H9 (cell line): ENCODE data around the gene TMEM187. TPM values are rescaled to one million over a fixed set of nuclear protein-coding genes. Genes with fewer than 3 reads are reported as not detected.

Experiments used
- DNase-seq: peaks from one replicate; pipeline ENCODE4 v3.0.0-alpha.2; 2017
- H2AFZ ChIP-seq: one replicate; pipeline ENCODE4 v1.6.1; 2013; ENCODE audit warnings: mild to moderate bottlenecking, low read length, control low read depth, moderate library complexity
- H2AK5ac ChIP-seq: 2 replicates; pipeline ENCODE4 v1.6.1; 2013; ENCODE audit warnings: low read length, control low read depth, mixed read lengths; ENCODE audit not compliant: insufficient read length
- H2BK120ac ChIP-seq: one replicate; pipeline ENCODE4 v1.6.1; 2013; ENCODE audit warnings: low read depth, mild to moderate bottlenecking, low read length, control low read depth, inconsistent platforms; ENCODE audit not compliant: poor library complexity, severe bottlenecking
- H2BK12ac ChIP-seq: 2 replicates; pipeline ENCODE4 v1.6.1; 2013; ENCODE audit warnings: low read length, control low read depth, mixed read lengths, low read depth; ENCODE audit not compliant: insufficient read length
- H2BK15ac ChIP-seq: 2 replicates; pipeline ENCODE4 v1.6.1; 2013; ENCODE audit warnings: low read depth, low read length, control low read depth
- H2BK20ac ChIP-seq: one replicate; pipeline ENCODE4 v1.6.1; 2013; ENCODE audit warnings: low read depth, mild to moderate bottlenecking, low read length, control low read depth, inconsistent platforms; ENCODE audit not compliant: poor library complexity, severe bottlenecking
- H2BK5ac ChIP-seq: 2 replicates; pipeline ENCODE4 v1.6.1; 2013; ENCODE audit warnings: low read length, control low read depth, mixed read lengths; ENCODE audit not compliant: insufficient read length
- H3K14ac ChIP-seq: 2 replicates; pipeline ENCODE4 v1.6.1; 2013; ENCODE audit warnings: low read length, control low read depth; ENCODE audit not compliant: insufficient read depth
- H3K18ac ChIP-seq: 2 replicates; pipeline ENCODE4 v1.6.1; 2013; ENCODE audit warnings: low read depth, mild to moderate bottlenecking, mixed read lengths, low read length, control low read depth; ENCODE audit not compliant: insufficient read length
- H3K23ac ChIP-seq: 2 replicates; pipeline ENCODE4 v1.6.1; 2013; ENCODE audit warnings: low read length, control low read depth, mixed read lengths, low read depth; ENCODE audit not compliant: insufficient read length
- H3K23me2 ChIP-seq: 2 replicates; pipeline ENCODE4 v1.6.1; 2013; ENCODE audit warnings: low read depth, mild to moderate bottlenecking, mixed read lengths, low read length, control low read depth; ENCODE audit not compliant: insufficient read length, poor library complexity, severe bottlenecking
- H3K27ac ChIP-seq: 2 replicates; pipeline ENCODE4 v1.5.1; 2013; ENCODE audit warnings: low read length, control low read depth, mixed read lengths, low read depth; ENCODE audit not compliant: insufficient read length
- H3K27me3 ChIP-seq: 2 replicates; pipeline ENCODE4 v1.6.1; 2013; ENCODE audit warnings: low read length, control low read depth, inconsistent platforms; ENCODE audit not compliant: insufficient read depth
- H3K4ac ChIP-seq: 2 replicates; pipeline ENCODE4 v1.6.1; 2013; ENCODE audit warnings: low read depth, mild to moderate bottlenecking, control low read depth, inconsistent platforms, low read length, moderate library complexity
- H3K4me1 ChIP-seq: 2 replicates; pipeline ENCODE4 v1.6.1; 2013; ENCODE audit warnings: low read length, control low read depth, inconsistent platforms; ENCODE audit not compliant: insufficient read depth
- H3K4me2 ChIP-seq: 2 replicates; pipeline ENCODE4 v1.6.1; 2013; ENCODE audit warnings: low read length, control low read depth, mixed read lengths; ENCODE audit not compliant: insufficient read length, insufficient read depth
- H3K56ac ChIP-seq: 2 replicates; pipeline ENCODE4 v1.6.1; 2013; ENCODE audit warnings: low read depth, mild to moderate bottlenecking, mixed read lengths, low read length, control low read depth; ENCODE audit not compliant: insufficient read length
- H3K79me1 ChIP-seq: 2 replicates; pipeline ENCODE4 v1.6.1; 2013; ENCODE audit warnings: low read depth, mild to moderate bottlenecking, moderate library complexity, low read length, control low read depth, inconsistent platforms; ENCODE audit not compliant: insufficient read depth, poor library complexity, severe bottlenecking
- H3K79me2 ChIP-seq: 2 replicates; pipeline ENCODE4 v1.6.1; 2013; ENCODE audit warnings: low read length, control low read depth, inconsistent platforms; ENCODE audit not compliant: insufficient read depth
- H3K9ac ChIP-seq: 2 replicates; pipeline ENCODE4 v1.6.1; 2013; ENCODE audit warnings: low read length, control low read depth, mixed read lengths; ENCODE audit not compliant: insufficient read length; ENCODE audit errors: extremely low read depth
- H3K9me3 ChIP-seq: one replicate; pipeline ENCODE4 v1.6.1; 2013; ENCODE audit warnings: low read depth, low read length, inconsistent platforms; ENCODE audit not compliant: control insufficient read depth
- H3T11ph ChIP-seq: one replicate; pipeline ENCODE4 v1.6.1; 2013; ENCODE audit warnings: mild to moderate bottlenecking, low read length, control low read depth, inconsistent platforms
- H4K20me1 ChIP-seq: one replicate; pipeline ENCODE4 v1.6.1; 2013; ENCODE audit not compliant: control insufficient read depth, insufficient read length, insufficient read depth
- H4K5ac ChIP-seq: 2 replicates; pipeline ENCODE4 v1.6.1; 2013; ENCODE audit warnings: low read depth, mild to moderate bottlenecking, mixed read lengths, low read length, control low read depth; ENCODE audit not compliant: insufficient read length
- H4K8ac ChIP-seq: replicated peaks from 2 replicates; pipeline ENCODE4 v1.6.1; 2013; ENCODE audit warnings: low read length, control low read depth, mixed read lengths, low read depth; ENCODE audit not compliant: insufficient read length
- H4K91ac ChIP-seq: 2 replicates; pipeline ENCODE4 v1.6.1; 2013; ENCODE audit warnings: low read depth, mild to moderate bottlenecking, moderate library complexity, mixed read lengths, low read length, control low read depth; ENCODE audit not compliant: insufficient read length
- H3K27ac Mint-ChIP-seq, 3 experiments: 2 replicates in 2 of 3; 3 replicates in 1 of 3; pipeline ENCODE4 v1.8.0; 2020 to 2021; ENCODE audit warnings: mixed read lengths in 3 of 3, mild to moderate bottlenecking in 1 of 3, moderate library complexity in 1 of 3
- H3K27me3 Mint-ChIP-seq: 2 replicates; pipeline ENCODE4 v1.8.0; 2021; ENCODE audit warnings: low read depth, mild to moderate bottlenecking, moderate library complexity, mixed read lengths
- H3K36me3 Mint-ChIP-seq, 3 experiments: 2 replicates in 2 of 3; 3 replicates in 1 of 3; pipeline ENCODE4 v1.8.0; 2020 to 2021; ENCODE audit warnings: low read depth in 3 of 3, mixed read lengths in 3 of 3; ENCODE audit not compliant: insufficient read depth in 1 of 3
- H3K4me1 Mint-ChIP-seq, 2 experiments: 2 replicates each; pipeline ENCODE4 v1.8.0; 2020; ENCODE audit warnings: mixed read lengths in 2 of 2
- H3K4me3 Mint-ChIP-seq, 2 experiments: 2 replicates in 1 of 2; 3 replicates in 1 of 2; pipeline ENCODE4 v1.8.0; 2020 to 2021; ENCODE audit warnings: mild to moderate bottlenecking in 2 of 2, mixed read lengths in 2 of 2, moderate library complexity in 1 of 2
- H3K9me3 Mint-ChIP-seq, 2 experiments: 2 replicates in 1 of 2; 3 replicates in 1 of 2; pipeline ENCODE4 v1.8.0; 2020; ENCODE audit warnings: mild to moderate bottlenecking in 2 of 2, mixed read lengths in 2 of 2, moderate library complexity in 1 of 2
- WGBS: extraction: QIAGEN DNeasy Blood & Tissue Kit; methylation state at CpG from one replicate; pipeline ENCODE4 v1.1.7; 2013; ENCODE audit warnings: missing lambda C conversion rate, low lambda C conversion rate, mixed read lengths; ENCODE audit not compliant: insufficient read length; ENCODE audit errors: extremely low coverage; 5-methylcytosine and 5-hydroxymethylcytosine counted together
- total RNA-seq: library from RNA; stranded (reverse); gene quantifications from 2 replicates; pipeline ENCODE4 v1.2.1, GENCODE V29; 2021
- TF ChIP-seq, protein P1 (sequence below): fragments of 200-600 bp; sonication (generic); conservative IDR thresholded peaks from 3 replicates; pipeline ENCODE4 v1.8.0; 2021; ENCODE audit warnings: antibody characterized with exemption, mild to moderate bottlenecking

Gene TMEM187
- total RNA-seq, 1 experiment from 2014 or later, result 2.7 TPM

DNA sequence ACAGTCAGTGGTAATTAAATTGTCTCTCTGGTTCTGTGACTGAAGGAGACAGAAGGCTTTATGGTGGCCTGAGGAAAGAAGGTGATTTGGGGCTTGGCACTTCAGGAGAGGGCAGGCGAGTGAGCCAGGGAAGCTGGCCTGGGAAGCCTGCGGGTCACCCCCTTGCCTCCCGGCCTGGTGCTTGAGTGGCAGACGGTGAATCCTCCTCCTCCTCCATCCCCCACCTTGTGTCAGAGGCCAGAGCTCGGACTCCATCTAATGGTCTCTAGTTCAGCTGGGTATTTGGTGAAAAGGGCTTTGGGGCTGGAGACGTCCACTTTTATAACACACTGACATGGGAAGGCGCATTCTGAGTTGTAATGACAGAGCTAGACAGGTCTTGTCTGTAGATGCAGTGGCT, 8.7 kb downstream of the TMEM187 start:
- H3K27me3 ChIP-seq, result no peaks in the 10 kb centered on the region
- Mint-ChIP-seq H3K27me3 (peaks cover 2% of the 10 kb centered on the region), H3K27ac (peak overlapping the region in 2 of 3 experiments; percentile 8 to 24; a peak in 2 of 7 replicates), H3K4me3 (no peak overlapping the region; a peak in 1 of 5 replicates), H3K4me1 (peaks cover 0 to 10% of the 10 kb centered on the region in 2 experiments; a peak in 2 of 4 replicates), H3K36me3 (peaks cover 7 to 10% (median 8%) of the 10 kb centered on the region in 3 experiments; a peak in 6 of 7 replicates), H3K9me3 (peaks cover 39 to 46% of the 10 kb centered on the region in 2 experiments)
- DNase-seq, result no peak
- H4K5ac ChIP-seq, result no peak overlapping the region
- no peak overlapping the region for H3K9ac ChIP-seq
- no peak overlapping the region for H2AFZ ChIP-seq
- no peak overlapping the region for H2BK5ac ChIP-seq
- H3K79me1 ChIP-seq, result no peaks in the 10 kb centered on the region
- no peak overlapping the region for H3K4me2 ChIP-seq
- H2BK12ac ChIP-seq, result no peak overlapping the region
- H3T11ph ChIP-seq, result no peak overlapping the region
- no peak overlapping the region for H3K18ac ChIP-seq
- no peak overlapping the region for H4K8ac ChIP-seq
- H4K91ac ChIP-seq, result no peak overlapping the region
- H2AK5ac ChIP-seq, result no peak overlapping the region
- H3K4ac ChIP-seq, result no peak overlapping the region; the same call in 1 of the 2 replicates
- H3K27ac ChIP-seq, result no peak overlapping the region
- H3K56ac ChIP-seq, result no peak overlapping the region
- H3K9me3 ChIP-seq, result peaks cover 12% of the 10 kb centered on the region
- no peak overlapping the region for H2BK120ac ChIP-seq
- H3K23ac ChIP-seq, result no peak overlapping the region
- H4K20me1 ChIP-seq, result no peaks in the 10 kb centered on the region
- TF ChIP-seq, protein P1, sequence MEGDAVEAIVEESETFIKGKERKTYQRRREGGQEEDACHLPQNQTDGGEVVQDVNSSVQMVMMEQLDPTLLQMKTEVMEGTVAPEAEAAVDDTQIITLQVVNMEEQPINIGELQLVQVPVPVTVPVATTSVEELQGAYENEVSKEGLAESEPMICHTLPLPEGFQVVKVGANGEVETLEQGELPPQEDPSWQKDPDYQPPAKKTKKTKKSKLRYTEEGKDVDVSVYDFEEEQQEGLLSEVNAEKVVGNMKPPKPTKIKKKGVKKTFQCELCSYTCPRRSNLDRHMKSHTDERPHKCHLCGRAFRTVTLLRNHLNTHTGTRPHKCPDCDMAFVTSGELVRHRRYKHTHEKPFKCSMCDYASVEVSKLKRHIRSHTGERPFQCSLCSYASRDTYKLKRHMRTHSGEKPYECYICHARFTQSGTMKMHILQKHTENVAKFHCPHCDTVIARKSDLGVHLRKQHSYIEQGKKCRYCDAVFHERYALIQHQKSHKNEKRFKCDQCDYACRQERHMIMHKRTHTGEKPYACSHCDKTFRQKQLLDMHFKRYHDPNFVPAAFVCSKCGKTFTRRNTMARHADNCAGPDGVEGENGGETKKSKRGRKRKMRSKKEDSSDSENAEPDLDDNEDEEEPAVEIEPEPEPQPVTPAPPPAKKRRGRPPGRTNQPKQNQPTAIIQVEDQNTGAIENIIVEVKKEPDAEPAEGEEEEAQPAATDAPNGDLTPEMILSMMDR, result no peak
- no peaks in the 10 kb centered on the region for H3K79me2 ChIP-seq
- no peak overlapping the region for H2BK20ac ChIP-seq
- H3K4me1 ChIP-seq, result no peaks in the 10 kb centered on the region
- WGBS, result no CpG with 5 or more reads among the region's 7 CpGs
- no peak overlapping the region for H2BK15ac ChIP-seq
- no peak overlapping the region for H3K14ac ChIP-seq
- H3K23me2 ChIP-seq, result no peaks in the 10 kb centered on the region
